HL-60 (cell line): Measurements from ENCODE around the gene CCDC191.

ENCODE experiments used
- DNase-seq, 2 experiments: peaks; one replicate each; pipeline ENCODE4 v3.0.0-alpha.2; 2010 to 2020; ENCODE audit warnings: low read depth in 1 of 2, low spot score in 1 of 2
- H3K27ac ChIP-seq: fragments of 250-450 bp; sonication (Bioruptor Pico); replicated peaks from 2 replicates; pipeline ENCODE4 v1.5.1; 2020; ENCODE audit warnings: mild to moderate bottlenecking, moderate library complexity
- H3K27me3 ChIP-seq: fragments of 250-450 bp; sonication (Bioruptor Pico); 2 replicates; pipeline ENCODE4 v1.5.1; 2021; ENCODE audit warnings: mild to moderate bottlenecking, moderate library complexity; ENCODE audit not compliant: insufficient read depth, poor library complexity, severe bottlenecking
- H3K4me3 ChIP-seq: replicated peaks from 2 replicates; pipeline ENCODE4 v1.5.1; 2011; ENCODE audit warnings: mild to moderate bottlenecking, control low read depth, low read length; ENCODE audit not compliant: insufficient read depth
- GABPA ChIP-seq: IDR thresholded peaks from 2 replicates; pipeline ENCODE4 v1.6.1; 2012; ENCODE audit warnings: low read depth
- POLR2AphosphoS5 ChIP-seq: IDR thresholded peaks from 2 replicates; pipeline ENCODE4 v1.6.1; 2012; ENCODE audit warnings: low read depth
- SPI1 ChIP-seq: IDR thresholded peaks from 2 replicates; pipeline ENCODE4 v1.6.1; 2012; ENCODE audit warnings: low read depth, mild to moderate bottlenecking, borderline replicate concordance
- TF ChIP-seq, protein P1 (sequence below): IDR thresholded peaks from one replicate; pipeline ENCODE4 v1.5.1; 2011; ENCODE audit warnings: low read length, control low read depth, inconsistent platforms; ENCODE audit not compliant: insufficient read depth
- TF ChIP-seq, protein P2 (sequence below): IDR thresholded peaks from 2 replicates; pipeline ENCODE4 v1.6.1; 2012; ENCODE audit warnings: low read depth; ENCODE audit not compliant: insufficient replicate concordance

CCDC191 gene

DNA sequence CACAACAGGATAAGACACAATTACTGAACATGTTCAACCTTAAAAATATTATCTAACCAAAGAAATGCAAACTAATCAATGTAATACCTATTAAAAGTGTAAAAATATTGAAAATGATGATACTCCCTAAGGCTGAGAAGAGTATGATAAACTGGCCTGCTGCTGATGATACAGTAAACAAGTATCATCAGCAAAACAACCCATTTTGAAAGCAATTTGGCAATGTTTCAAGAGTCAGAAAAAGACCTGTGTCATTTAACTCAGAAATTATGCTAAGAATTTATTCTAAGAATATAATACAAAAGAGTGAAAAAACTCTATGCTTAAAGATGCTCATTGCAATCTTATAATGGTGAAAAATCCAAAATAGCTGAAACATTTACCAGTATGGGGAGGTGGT lies 22.1 kb downstream of the CCDC191 start:
- DNase-seq = no peak
- no peak for TF ChIP-seq SPI1
- TF ChIP-seq, protein P1, sequence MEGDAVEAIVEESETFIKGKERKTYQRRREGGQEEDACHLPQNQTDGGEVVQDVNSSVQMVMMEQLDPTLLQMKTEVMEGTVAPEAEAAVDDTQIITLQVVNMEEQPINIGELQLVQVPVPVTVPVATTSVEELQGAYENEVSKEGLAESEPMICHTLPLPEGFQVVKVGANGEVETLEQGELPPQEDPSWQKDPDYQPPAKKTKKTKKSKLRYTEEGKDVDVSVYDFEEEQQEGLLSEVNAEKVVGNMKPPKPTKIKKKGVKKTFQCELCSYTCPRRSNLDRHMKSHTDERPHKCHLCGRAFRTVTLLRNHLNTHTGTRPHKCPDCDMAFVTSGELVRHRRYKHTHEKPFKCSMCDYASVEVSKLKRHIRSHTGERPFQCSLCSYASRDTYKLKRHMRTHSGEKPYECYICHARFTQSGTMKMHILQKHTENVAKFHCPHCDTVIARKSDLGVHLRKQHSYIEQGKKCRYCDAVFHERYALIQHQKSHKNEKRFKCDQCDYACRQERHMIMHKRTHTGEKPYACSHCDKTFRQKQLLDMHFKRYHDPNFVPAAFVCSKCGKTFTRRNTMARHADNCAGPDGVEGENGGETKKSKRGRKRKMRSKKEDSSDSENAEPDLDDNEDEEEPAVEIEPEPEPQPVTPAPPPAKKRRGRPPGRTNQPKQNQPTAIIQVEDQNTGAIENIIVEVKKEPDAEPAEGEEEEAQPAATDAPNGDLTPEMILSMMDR = no peak
- TF ChIP-seq, protein P2, sequence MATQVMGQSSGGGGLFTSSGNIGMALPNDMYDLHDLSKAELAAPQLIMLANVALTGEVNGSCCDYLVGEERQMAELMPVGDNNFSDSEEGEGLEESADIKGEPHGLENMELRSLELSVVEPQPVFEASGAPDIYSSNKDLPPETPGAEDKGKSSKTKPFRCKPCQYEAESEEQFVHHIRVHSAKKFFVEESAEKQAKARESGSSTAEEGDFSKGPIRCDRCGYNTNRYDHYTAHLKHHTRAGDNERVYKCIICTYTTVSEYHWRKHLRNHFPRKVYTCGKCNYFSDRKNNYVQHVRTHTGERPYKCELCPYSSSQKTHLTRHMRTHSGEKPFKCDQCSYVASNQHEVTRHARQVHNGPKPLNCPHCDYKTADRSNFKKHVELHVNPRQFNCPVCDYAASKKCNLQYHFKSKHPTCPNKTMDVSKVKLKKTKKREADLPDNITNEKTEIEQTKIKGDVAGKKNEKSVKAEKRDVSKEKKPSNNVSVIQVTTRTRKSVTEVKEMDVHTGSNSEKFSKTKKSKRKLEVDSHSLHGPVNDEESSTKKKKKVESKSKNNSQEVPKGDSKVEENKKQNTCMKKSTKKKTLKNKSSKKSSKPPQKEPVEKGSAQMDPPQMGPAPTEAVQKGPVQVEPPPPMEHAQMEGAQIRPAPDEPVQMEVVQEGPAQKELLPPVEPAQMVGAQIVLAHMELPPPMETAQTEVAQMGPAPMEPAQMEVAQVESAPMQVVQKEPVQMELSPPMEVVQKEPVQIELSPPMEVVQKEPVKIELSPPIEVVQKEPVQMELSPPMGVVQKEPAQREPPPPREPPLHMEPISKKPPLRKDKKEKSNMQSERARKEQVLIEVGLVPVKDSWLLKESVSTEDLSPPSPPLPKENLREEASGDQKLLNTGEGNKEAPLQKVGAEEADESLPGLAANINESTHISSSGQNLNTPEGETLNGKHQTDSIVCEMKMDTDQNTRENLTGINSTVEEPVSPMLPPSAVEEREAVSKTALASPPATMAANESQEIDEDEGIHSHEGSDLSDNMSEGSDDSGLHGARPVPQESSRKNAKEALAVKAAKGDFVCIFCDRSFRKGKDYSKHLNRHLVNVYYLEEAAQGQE = no peak
- TF ChIP-seq POLR2AphosphoS5 = no peak
- no peak for TF ChIP-seq GABPA
- H3K27me3 ChIP-seq = no peaks in the 10 kb centered on the region
- no peak overlapping the region for H3K4me3 ChIP-seq
- no peak overlapping the region for H3K27ac ChIP-seq

DNA sequence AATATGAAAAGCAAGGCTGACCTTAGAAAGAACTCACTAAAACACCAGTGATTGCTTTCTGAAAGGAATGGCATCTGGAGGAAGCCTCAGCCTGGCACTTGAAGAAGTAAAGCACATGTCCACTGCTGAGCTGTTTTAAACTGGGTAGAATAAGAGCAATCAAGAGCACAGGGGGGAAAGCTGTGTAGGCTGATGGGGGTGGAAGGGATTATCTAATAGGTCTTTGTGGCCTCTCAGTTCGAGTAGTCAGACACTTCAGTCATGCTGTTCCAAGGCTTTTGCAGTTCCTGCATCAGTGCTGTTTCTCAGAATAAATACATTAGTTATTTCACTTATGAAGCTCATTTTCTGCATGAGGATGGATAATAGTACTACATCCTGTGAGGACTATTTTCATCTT lies 22.6 kb downstream of the CCDC191 start:
- H3K27ac ChIP-seq = no peak overlapping the region
- no peaks in the 10 kb centered on the region for H3K27me3 ChIP-seq
- no peak for DNase-seq
- TF ChIP-seq POLR2AphosphoS5 = no peak
- TF ChIP-seq GABPA = no peak
- TF ChIP-seq SPI1 = no peak
- TF ChIP-seq, protein P2 = no peak
- TF ChIP-seq, protein P1 = no peak
- H3K4me3 ChIP-seq = no peak overlapping the region

DNA sequence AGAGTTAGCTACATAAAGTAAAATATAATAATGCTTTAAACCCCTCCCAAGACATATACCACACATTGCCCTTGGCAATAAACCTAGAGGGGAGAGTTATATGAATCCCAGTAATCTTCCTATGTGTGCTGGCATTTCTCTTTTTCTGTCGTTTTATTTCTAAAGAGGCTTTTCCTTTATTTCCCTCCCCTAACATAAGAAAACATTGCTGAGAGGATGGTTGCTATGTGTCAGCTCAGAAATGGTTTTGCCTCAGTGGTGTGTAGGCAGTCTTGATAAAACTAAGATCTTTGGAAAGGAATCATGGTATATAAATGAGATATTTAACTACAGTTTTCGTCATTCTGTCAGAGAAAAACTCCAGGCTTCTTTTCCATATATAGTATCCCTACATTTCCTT lies 30.0 kb downstream of the CCDC191 start:
- Histone ChIP-seq H3K27ac (no peak overlapping the region), H3K27me3 (no peaks in the 10 kb centered on the region), H3K4me3 (no peak overlapping the region)
- DNase-seq = no peak
- TF ChIP-seq SPI1 (no peak), POLR2AphosphoS5 (no peak), GABPA (no peak)
- TF ChIP-seq, protein P2 = no peak
- TF ChIP-seq, protein P1 = no peak
